ENCODE results near the gene PCSK7.

DNA sequence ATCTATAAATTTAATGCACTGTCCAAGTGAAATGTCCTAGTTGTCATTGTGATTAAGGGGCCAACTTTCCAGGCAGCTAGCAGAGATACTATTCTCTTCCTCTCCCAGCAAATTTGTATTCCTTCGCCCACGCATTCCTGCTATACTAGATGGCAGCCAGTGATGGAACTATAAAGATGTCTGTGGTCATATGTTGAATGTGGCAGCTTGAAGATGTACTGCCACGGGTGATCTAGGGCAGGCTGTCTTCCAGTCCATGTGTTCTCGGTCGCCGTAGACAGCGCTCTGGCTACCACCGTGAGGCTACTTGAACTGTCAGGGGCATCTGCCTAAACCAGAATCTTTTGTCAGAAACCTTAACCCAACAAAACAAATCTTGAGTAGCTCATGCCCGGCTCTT lies 61.7 kb downstream of the PCSK7 start:
- TF ChIP-seq, protein P1, sequence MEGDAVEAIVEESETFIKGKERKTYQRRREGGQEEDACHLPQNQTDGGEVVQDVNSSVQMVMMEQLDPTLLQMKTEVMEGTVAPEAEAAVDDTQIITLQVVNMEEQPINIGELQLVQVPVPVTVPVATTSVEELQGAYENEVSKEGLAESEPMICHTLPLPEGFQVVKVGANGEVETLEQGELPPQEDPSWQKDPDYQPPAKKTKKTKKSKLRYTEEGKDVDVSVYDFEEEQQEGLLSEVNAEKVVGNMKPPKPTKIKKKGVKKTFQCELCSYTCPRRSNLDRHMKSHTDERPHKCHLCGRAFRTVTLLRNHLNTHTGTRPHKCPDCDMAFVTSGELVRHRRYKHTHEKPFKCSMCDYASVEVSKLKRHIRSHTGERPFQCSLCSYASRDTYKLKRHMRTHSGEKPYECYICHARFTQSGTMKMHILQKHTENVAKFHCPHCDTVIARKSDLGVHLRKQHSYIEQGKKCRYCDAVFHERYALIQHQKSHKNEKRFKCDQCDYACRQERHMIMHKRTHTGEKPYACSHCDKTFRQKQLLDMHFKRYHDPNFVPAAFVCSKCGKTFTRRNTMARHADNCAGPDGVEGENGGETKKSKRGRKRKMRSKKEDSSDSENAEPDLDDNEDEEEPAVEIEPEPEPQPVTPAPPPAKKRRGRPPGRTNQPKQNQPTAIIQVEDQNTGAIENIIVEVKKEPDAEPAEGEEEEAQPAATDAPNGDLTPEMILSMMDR (IDR thresholded peaks at IDR 0.05; ENCODE audit: poor library complexity) = no peak
- TF ChIP-seq EZH2 (IDR thresholded peaks at IDR 0.05; ENCODE audit: borderline replicate concordance) (no peak), EZH2phosphoT487 (IDR thresholded peaks at IDR 0.05; ENCODE audit: low read depth, severe bottlenecking, unreplicated experiment) (no peak)

Measured in hepatocyte (in vitro differentiated cells).